K562 (cell line): Measurements from ENCODE around the gene AFF3.

ENCODE experiments used
- CREM ChIP-seq: IDR thresholded peaks from 2 replicates; pipeline ENCODE4 v1.6.1; 2014; ENCODE audit warnings: antibody characterized with exemption, low read depth
- DEAF1 ChIP-seq: fragments of 450-650 bp; formaldehyde crosslinking; IDR thresholded peaks from 2 replicates; pipeline ENCODE4 v1.4.0; 2020; ENCODE audit warnings: mild to moderate bottlenecking, moderate library complexity
- GABPA ChIP-seq: fragments of 200-800 bp; sonication (Bioruptor generic); conservative IDR thresholded peaks from 2 replicates; pipeline ENCODE4 v1.6.1; 2016; ENCODE audit warnings: low read depth, missing genetic modification characterization, missing compliant biosample characterization
- MTF1 ChIP-seq: fragments of 250-450 bp; sonication (Bioruptor Pico); IDR thresholded peaks from 2 replicates; pipeline ENCODE4 v1.9.0; 2021; ENCODE audit warnings: moderate library complexity, mild to moderate bottlenecking, inconsistent platforms, borderline replicate concordance
- POLR2A ChIP-seq: fragments of 450-650 bp; conservative IDR thresholded peaks from 2 replicates; pipeline ENCODE4 v1.6.1; 2016
- SMARCC2 ChIP-seq: fragments of 450-650 bp; IDR thresholded peaks from 2 replicates; pipeline ENCODE4 v1.6.1; 2017; ENCODE audit warnings: antibody characterized with exemption, moderate library complexity, mild to moderate bottlenecking, low read depth
- TGIF2 ChIP-seq: sonication (generic); formaldehyde crosslinking; IDR thresholded peaks from 2 replicates; pipeline ENCODE4 v1.8.1; 2022; ENCODE audit warnings: mild to moderate bottlenecking, missing genetic modification reagents, moderate library complexity
- ZNF24 ChIP-seq: fragments of 450-650 bp; IDR thresholded peaks from 2 replicates; pipeline ENCODE4 v1.6.1; 2016
- ZNF639 ChIP-seq, 2 experiments: fragments of 200-800 bp in 1 of 2; sonication (Bioruptor generic) in 1 of 2; sonication (generic) in 1 of 2; formaldehyde crosslinking in 1 of 2; IDR thresholded peaks in 1 of 2; conservative IDR thresholded peaks in 1 of 2; 2 replicates each; pipeline versions ENCODE4 v1.5.0 to v1.6.1; 2016 to 2020; ENCODE audit warnings: missing compliant biosample characterization in 1 of 2, missing genetic modification characterization in 1 of 2, missing genetic modification reagents in 1 of 2
- ZNF830 ChIP-seq: fragments of 250-450 bp; sonication (Bioruptor Pico); IDR thresholded peaks from 2 replicates; pipeline ENCODE4 v1.5.0; 2021; ENCODE audit warnings: mild to moderate bottlenecking
- TF ChIP-seq, protein P1 (sequence below), 3 experiments: IDR thresholded peaks in 2 of 3; conservative IDR thresholded peaks in 1 of 3; 2 replicates each; pipeline ENCODE4 v1.5.1; 2011 to 2012; ENCODE audit warnings: low read length in 3 of 3, mild to moderate bottlenecking in 3 of 3, control low read depth in 2 of 3, improper control_type of control experiment in 1 of 3, inconsistent platforms in 1 of 3, low read depth in 1 of 3, mixed read lengths in 1 of 3, moderate library complexity in 1 of 3; ENCODE audit not compliant: insufficient read depth in 2 of 3

DNA sequence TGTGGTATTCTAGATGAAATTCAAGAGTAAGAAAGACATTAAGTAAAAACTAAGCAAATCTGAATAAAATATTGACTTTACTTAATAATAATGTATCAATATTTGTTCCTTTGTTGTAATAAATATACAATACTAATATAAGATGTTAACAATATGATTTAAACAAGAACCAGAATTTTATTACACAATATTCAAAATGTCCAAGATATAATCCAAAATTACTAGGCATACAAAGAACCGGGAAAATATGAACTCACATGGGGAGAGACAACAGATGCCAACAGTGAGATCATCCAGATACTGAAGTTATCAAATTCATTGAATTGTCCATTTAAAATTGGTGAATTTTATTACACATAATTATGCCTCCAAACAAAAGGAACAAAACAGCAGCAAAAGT, 286.3 kb downstream of the AFF3 start:
- TF ChIP-seq, protein P1, sequence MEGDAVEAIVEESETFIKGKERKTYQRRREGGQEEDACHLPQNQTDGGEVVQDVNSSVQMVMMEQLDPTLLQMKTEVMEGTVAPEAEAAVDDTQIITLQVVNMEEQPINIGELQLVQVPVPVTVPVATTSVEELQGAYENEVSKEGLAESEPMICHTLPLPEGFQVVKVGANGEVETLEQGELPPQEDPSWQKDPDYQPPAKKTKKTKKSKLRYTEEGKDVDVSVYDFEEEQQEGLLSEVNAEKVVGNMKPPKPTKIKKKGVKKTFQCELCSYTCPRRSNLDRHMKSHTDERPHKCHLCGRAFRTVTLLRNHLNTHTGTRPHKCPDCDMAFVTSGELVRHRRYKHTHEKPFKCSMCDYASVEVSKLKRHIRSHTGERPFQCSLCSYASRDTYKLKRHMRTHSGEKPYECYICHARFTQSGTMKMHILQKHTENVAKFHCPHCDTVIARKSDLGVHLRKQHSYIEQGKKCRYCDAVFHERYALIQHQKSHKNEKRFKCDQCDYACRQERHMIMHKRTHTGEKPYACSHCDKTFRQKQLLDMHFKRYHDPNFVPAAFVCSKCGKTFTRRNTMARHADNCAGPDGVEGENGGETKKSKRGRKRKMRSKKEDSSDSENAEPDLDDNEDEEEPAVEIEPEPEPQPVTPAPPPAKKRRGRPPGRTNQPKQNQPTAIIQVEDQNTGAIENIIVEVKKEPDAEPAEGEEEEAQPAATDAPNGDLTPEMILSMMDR (IDR thresholded peaks at IDR 0.05 in 2 of 3, conservative IDR thresholded peaks at IDR 0.05 in 1 of 3; ENCODE audit: insufficient read depth in 2 of 3, low read depth in 1 of 3, low read length in 3 of 3): no peak
- no peak for TF ChIP-seq ZNF830 (CRISPR knock-in tag)
- no peak for TF ChIP-seq ZNF24
- TF ChIP-seq ZNF639 (CRISPR knock-in tag; conservative IDR thresholded peaks at IDR 0.05 in 1 of 2, IDR thresholded peaks at IDR 0.05 in 1 of 2): no peak
- no peak for TF ChIP-seq SMARCC2
- TF ChIP-seq CREM: no peak
- TF ChIP-seq POLR2A: no peak
- TF ChIP-seq MTF1: no peak
- TF ChIP-seq TGIF2 (CRISPR knock-in tag): no peak
- TF ChIP-seq GABPA (tag): no peak
- TF ChIP-seq DEAF1: no peak
